Measurements from ENCODE around the gene HUNK. TPM values are rescaled to one million over a fixed set of nuclear protein-coding genes. Genes with fewer than 3 reads are reported as not detected.

Gene HUNK
- total RNA-seq, 3 donors from 2014 or later: 0.05 to 0.61 (median 0.05) TPM

DNA sequence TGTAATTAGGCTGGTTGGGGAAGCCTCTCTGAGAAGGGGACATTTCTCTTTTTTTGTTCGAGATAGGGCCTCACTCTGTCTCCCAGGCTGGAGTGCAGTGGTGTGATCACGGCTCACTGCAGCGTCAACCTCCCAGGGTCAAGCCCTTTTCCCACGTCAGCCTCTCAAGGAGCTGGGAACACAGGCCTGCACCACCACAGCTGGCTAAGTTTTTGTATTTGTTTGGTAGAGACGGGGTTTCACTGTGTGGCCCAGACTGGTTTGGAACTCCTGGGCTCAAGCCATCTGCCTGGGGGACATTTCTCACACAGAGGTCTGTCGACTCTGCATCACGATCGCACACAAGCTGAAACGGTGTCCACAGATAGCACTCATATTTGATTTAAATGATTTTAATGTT is 39.7 kb downstream of the HUNK start:
- H3K36me3 Mint-ChIP-seq (ENCODE audit: insufficient read depth): no peaks in the 10 kb centered on the region
- no peaks in the 10 kb centered on the region for H3K4me1 Mint-ChIP-seq (ENCODE audit: low read depth)
- H3K9me3 Mint-ChIP-seq: no peaks in the 10 kb centered on the region
- no peak for DNase-seq
- ATAC-seq: no peak
- H3K4me3 Mint-ChIP-seq: no peak overlapping the region
- H3K27me3 Mint-ChIP-seq (ENCODE audit: low read depth): peaks cover 34% of the 10 kb centered on the region

DNA sequence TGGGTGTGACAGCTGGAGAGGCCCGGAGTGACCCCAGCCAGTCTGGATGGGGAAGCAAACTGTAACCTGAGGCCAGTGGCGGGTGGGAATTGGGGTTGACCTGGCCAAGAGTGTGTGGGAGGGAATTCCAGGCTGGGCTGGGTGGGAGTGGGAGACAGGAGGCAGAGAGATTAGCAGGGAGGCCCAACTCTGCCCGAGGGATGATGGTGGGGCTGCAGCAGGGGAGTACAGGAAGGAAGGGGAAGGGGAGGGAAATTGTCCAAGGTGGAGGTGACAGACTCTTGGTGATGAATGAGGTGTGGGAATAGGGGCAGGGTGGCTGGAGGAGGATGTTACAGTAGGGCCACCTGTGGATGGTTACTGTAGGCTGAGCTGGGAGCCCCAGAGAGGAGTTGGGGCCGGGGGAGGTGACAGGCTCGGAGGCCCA is 40.4 kb downstream of the HUNK start:
- DNase-seq (no peak), ATAC-seq (no peak)
- no peaks in the 10 kb centered on the region for H3K4me1 Mint-ChIP-seq (ENCODE audit: low read depth)
- H3K27me3 Mint-ChIP-seq (ENCODE audit: low read depth): peaks cover 30% of the 10 kb centered on the region
- H3K36me3 Mint-ChIP-seq (ENCODE audit: insufficient read depth): no peaks in the 10 kb centered on the region
- H3K4me3 Mint-ChIP-seq: no peak overlapping the region
- no peaks in the 10 kb centered on the region for H3K9me3 Mint-ChIP-seq

DNA sequence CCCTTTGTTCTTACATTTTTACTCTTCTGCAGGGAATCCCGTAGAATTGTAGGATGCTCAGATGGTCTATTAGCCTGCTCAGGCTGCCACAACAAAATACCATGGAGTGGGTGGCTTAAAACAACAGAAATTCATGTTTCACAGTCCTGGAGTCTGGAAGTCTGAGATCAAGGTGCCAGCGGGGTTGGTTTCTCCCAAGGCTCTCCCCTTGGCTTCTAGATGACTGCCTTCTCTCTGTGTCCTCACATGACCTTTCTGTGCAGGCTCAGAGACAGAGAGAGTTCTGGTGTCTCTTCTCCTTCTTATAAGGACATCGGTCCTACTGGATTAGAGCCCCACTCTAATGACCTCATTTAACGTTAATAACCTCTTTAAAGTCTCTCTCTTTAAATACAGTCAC is 41.7 kb downstream of the HUNK start:
- no peaks in the 10 kb centered on the region for H3K4me1 Mint-ChIP-seq (ENCODE audit: low read depth)
- no peaks in the 10 kb centered on the region for H3K9me3 Mint-ChIP-seq
- ATAC-seq: no peak
- H3K36me3 Mint-ChIP-seq (ENCODE audit: insufficient read depth): no peaks in the 10 kb centered on the region
- DNase-seq: no peak
- peaks cover 19% of the 10 kb centered on the region for H3K27me3 Mint-ChIP-seq (ENCODE audit: low read depth)
- no peak overlapping the region for H3K4me3 Mint-ChIP-seq

DNA sequence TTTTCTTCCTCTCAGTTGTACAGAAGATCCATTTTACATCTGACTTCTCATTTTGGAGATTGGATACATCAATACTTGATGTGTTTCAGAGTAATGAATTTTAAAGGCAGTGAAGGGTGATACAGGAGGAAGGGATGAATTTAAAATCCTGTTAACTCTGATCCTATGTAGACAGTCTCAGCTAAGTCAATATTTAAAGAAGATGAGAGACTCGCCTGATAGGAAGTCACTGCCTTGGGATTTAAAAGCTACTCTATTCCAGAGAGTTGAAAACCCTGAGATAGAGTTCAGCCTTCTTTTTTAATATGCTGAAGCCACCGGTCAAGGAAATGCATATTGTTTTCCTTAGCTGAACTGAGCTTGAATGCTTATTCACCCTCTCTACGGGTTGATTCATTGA is 42.7 kb downstream of the HUNK start:
- no peaks in the 10 kb centered on the region for H3K4me1 Mint-ChIP-seq (ENCODE audit: low read depth)
- DNase-seq (no peak), ATAC-seq (no peak)
- H3K9me3 Mint-ChIP-seq: no peaks in the 10 kb centered on the region
- H3K4me3 Mint-ChIP-seq: no peak overlapping the region
- H3K36me3 Mint-ChIP-seq (ENCODE audit: insufficient read depth): no peaks in the 10 kb centered on the region
- H3K27me3 Mint-ChIP-seq (ENCODE audit: low read depth): peaks cover 14% of the 10 kb centered on the region

DNA sequence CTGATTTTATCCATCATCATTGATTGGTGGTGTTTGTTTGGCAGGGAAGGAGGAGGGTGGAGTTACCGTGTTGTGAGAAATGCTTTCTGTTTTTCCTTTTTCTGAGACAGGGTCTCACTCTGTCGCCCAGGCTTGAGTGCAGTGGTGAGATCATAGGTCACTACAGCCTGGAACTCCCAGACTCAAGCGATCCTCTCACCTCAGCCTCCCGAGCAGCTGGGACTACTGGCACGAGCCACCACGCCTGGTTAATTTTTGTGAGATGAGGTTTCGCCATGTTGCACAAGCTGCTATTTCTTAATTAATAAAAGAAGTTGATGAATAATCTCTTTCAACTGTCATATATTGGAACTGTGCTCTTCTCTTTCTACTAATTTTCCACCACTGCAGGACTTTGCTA is 44.3 kb downstream of the HUNK start:
- no peaks in the 10 kb centered on the region for H3K4me1 Mint-ChIP-seq (ENCODE audit: low read depth)
- H3K36me3 Mint-ChIP-seq (ENCODE audit: insufficient read depth): no peaks in the 10 kb centered on the region
- ATAC-seq (no peak), DNase-seq (no peak)
- H3K9me3 Mint-ChIP-seq: no peaks in the 10 kb centered on the region
- no peak overlapping the region for H3K4me3 Mint-ChIP-seq
- peaks cover 10% of the 10 kb centered on the region for H3K27me3 Mint-ChIP-seq (ENCODE audit: low read depth)

DNA sequence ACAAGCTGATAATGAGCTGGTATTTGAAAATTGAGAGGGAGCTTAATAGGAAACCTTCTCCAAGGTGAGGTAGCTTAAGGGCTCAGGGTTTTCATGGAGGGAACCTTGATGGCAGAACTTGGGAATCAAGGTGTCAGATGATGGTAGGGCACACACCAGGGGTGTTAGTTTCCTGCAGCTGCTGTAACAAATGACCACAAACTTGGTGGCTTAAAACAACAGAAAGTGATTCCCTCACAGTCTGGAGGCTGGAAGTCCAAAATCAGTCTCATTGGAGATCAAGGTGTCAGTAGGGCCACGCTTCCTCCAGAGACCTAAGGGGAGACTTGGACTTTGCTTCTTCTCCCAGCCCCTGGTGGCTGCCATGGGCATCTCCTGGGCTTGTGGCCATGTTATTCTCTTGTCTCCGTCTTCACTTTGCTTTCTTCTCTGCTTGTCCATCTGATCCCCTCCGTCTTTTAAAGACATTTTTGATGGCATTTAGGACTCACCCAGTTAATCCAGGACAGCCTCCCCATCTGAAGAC is 45.5 kb downstream of the HUNK start:
- no peaks in the 10 kb centered on the region for H3K4me1 Mint-ChIP-seq (ENCODE audit: low read depth)
- H3K9me3 Mint-ChIP-seq: no peaks in the 10 kb centered on the region
- no peak overlapping the region for H3K4me3 Mint-ChIP-seq
- H3K36me3 Mint-ChIP-seq (ENCODE audit: insufficient read depth): no peaks in the 10 kb centered on the region
- DNase-seq (no peak), ATAC-seq (no peak)
- H3K27me3 Mint-ChIP-seq (ENCODE audit: low read depth): peaks cover 3% of the 10 kb centered on the region

DNA sequence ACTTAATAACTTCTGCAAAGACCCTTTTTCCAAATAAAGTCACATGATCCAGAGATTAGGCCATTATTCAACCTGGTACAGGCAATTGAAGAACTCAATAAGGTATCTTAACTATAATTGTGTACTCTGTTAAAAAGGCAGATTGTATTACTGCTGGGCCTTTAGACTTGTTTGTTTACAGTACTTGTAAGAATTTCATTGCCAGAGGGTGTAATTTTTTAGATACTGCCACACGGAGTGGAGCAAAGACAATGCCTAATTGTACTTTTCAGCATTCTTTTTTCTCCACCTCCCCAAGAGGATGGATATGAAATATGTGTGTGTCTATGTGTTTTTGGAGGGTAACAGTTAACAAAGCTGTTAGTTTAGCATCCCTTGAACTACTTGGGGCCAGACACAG is 47.5 kb downstream of the HUNK start:
- no peaks in the 10 kb centered on the region for H3K36me3 Mint-ChIP-seq (ENCODE audit: insufficient read depth)
- H3K9me3 Mint-ChIP-seq: no peaks in the 10 kb centered on the region
- H3K4me3 Mint-ChIP-seq: no peak overlapping the region
- H3K27me3 Mint-ChIP-seq (ENCODE audit: low read depth): no peaks in the 10 kb centered on the region
- DNase-seq (no peak), ATAC-seq (no peak)
- H3K4me1 Mint-ChIP-seq (ENCODE audit: low read depth): no peaks in the 10 kb centered on the region

DNA sequence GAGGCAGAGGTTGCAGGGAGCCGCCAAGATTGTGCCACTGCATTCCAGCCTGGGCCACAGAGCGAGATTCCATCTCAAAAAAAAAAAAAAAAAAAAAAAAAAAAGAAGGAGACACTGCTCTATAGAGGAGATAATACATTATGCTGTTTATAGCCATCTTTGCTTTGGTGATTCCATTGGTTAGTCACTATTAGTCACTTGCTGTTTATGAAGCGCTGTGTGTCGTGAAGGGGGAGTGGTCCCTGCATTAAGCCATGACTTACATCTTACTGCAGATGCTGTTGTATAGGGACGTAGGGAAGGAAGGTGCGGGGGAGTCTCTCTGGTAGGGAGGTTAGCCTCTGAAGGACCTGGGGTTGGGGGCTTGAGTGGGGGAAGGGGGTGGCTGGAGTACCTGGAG is 48.3 kb downstream of the HUNK start:
- DNase-seq: no peak
- Mint-ChIP-seq H3K9me3 (no peaks in the 10 kb centered on the region), H3K27me3 (ENCODE audit: low read depth) (no peaks in the 10 kb centered on the region), H3K4me3 (no peak overlapping the region), H3K36me3 (ENCODE audit: insufficient read depth) (no peaks in the 10 kb centered on the region), H3K4me1 (ENCODE audit: low read depth) (no peaks in the 10 kb centered on the region)
- no peak for ATAC-seq

DNA sequence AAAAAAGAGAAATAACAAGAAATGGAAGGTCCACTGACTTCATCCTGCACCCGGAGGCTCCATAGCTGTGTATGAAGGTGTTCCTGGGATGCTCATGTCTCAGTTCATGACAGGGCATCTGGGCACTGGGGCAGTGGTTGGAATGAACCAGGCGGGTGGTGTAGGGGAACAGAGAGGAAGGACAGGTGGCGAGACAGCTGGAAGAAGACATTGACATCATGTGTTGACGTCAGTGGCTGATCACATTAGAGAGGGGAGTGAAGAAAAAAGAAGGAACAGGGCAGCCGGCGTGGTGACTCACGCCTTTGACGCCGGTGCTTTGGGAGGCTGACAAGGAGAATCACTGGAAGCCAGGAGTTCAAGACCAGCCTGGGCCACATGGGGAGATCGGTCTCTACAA is 50.1 kb downstream of the HUNK start:
- Mint-ChIP-seq H3K4me3 (no peak overlapping the region), H3K27me3 (ENCODE audit: low read depth) (no peaks in the 10 kb centered on the region), H3K9me3 (peaks cover 4% of the 10 kb centered on the region), H3K36me3 (ENCODE audit: insufficient read depth) (no peaks in the 10 kb centered on the region), H3K4me1 (ENCODE audit: low read depth) (no peaks in the 10 kb centered on the region)
- no peak for ATAC-seq
- no peak for DNase-seq

DNA sequence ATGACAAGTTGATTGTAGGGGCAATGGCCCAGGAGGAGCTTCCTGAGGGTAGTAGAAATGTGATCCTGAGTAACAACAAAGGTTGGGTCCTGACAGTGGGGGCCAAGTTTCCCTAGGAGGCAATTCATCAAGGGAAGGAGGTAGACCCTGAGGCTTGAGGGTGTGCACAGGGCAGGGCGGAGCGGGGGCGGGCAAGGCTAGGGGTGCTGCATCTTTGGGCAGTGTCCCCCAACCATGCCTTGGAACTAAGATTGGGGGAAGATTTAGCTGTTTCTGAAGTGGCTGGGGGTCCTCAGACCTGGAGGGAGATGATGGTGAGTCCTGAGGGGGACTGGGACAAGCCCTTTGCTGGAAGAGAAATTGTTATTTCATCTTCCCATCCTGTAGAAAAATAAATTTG is 50.9 kb downstream of the HUNK start:
- H3K9me3 Mint-ChIP-seq: peaks cover 4% of the 10 kb centered on the region
- DNase-seq: no peak
- no peak for ATAC-seq
- no peaks in the 10 kb centered on the region for H3K36me3 Mint-ChIP-seq (ENCODE audit: insufficient read depth)
- no peaks in the 10 kb centered on the region for H3K27me3 Mint-ChIP-seq (ENCODE audit: low read depth)
- no peak overlapping the region for H3K4me3 Mint-ChIP-seq
- H3K4me1 Mint-ChIP-seq (ENCODE audit: low read depth): no peaks in the 10 kb centered on the region

DNA sequence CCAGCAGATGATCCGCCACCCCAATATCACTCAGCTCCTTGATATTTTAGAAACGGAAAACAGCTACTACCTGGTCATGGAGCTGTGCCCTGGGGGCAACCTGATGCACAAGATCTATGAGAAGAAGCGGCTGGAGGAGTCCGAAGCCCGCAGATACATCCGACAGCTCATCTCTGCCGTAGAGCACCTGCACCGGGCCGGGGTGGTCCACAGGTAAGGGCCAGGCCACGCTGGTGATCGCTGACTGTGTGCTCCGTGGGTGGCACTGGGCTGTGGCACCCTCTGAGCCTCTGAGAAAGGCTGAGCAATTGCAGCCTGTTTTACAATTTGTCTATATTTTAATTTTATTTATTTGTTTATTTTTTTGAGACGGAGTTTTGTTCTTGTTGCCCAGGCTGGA is 51.7 kb downstream of the HUNK start:
- DNase-seq: no peak
- Mint-ChIP-seq H3K4me1 (ENCODE audit: low read depth) (no peaks in the 10 kb centered on the region), H3K9me3 (peaks cover 4% of the 10 kb centered on the region), H3K4me3 (no peak overlapping the region), H3K27me3 (ENCODE audit: low read depth) (no peaks in the 10 kb centered on the region), H3K36me3 (ENCODE audit: insufficient read depth) (no peaks in the 10 kb centered on the region)
- no peak for ATAC-seq

DNA sequence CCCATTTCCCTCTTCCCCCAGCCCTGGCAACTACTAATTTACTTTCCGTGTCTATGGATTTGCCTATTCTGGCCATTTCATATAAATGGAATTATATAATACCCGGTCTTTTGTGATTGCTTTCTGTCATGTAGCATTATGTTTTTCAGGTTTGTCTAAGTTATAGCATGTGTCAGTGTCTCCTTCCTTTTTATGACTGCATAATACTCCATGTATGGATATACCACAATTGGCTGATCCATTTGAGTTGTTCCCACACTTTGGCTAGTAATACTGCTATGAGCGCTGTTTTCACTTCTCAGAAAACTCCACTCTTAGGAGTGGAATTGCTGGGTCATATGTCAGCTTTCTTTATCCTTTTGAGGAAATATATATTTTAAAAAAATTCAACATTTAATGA is 53.7 kb downstream of the HUNK start:
- no peak for ATAC-seq
- no peaks in the 10 kb centered on the region for H3K36me3 Mint-ChIP-seq (ENCODE audit: insufficient read depth)
- no peak overlapping the region for H3K4me3 Mint-ChIP-seq
- no peaks in the 10 kb centered on the region for H3K4me1 Mint-ChIP-seq (ENCODE audit: low read depth)
- H3K27me3 Mint-ChIP-seq (ENCODE audit: low read depth): peaks cover 3% of the 10 kb centered on the region
- DNase-seq: no peak
- peaks cover 4% of the 10 kb centered on the region for H3K9me3 Mint-ChIP-seq

DNA sequence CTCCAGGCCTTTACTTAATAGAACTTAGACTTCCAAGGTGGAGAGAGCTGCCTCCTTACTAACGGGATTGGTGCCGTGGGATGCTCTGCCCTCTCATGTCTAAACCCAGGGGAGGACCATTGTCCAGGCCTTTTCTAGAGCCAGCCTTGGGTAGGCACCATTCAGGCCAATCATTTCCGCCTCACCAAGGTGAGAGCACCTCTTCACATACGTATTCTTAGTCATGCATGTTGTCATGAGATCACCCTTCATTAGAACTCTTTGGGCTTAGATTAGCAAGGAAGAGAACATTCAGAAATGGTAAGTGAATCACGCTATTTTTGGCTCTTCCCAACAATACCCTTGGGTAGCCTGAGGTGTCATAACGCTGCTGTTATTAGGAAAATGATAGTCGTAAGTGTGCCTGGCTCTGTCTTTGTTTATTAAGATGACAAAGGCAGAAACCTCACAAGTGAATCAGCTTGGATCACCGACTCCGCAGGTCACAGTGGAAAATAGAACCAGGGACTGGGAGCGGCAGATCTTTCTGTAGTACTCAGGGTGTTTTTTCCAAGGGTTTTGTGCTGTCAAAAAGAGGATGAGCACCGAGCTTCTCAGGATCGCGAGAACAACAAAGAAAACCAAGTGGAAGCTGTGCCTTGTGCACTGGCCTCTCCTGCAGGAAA is 55.0 kb downstream of the HUNK start:
- no peak overlapping the region for H3K4me3 Mint-ChIP-seq
- H3K4me1 Mint-ChIP-seq (ENCODE audit: low read depth): no peaks in the 10 kb centered on the region
- H3K9me3 Mint-ChIP-seq: peaks cover 4% of the 10 kb centered on the region
- H3K27me3 Mint-ChIP-seq (ENCODE audit: low read depth): peaks cover 14% of the 10 kb centered on the region
- no peaks in the 10 kb centered on the region for H3K36me3 Mint-ChIP-seq (ENCODE audit: insufficient read depth)
- ATAC-seq (no peak), DNase-seq (no peak)

DNA sequence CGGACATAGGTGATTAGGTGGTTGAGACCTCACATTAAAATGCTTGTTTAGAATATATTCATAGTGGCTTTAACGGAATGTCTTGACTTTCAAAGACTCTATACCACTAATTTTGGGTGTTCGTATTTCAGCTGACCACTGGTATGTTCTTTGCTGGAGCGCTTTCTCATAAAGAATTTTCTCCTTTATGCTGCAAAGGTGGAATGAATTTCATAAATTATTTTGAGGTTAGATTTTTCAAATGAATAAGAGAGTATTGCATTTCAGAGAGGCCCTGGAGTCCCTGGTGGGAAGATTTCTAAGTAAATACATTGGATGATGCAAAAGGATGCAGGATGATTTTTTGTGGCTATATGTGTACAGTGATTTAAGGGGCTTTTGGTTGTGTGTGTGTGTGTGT is 55.8 kb downstream of the HUNK start:
- H3K36me3 Mint-ChIP-seq (ENCODE audit: insufficient read depth): no peaks in the 10 kb centered on the region
- peaks cover 4% of the 10 kb centered on the region for H3K9me3 Mint-ChIP-seq
- DNase-seq: no peak
- no peak for ATAC-seq
- H3K4me1 Mint-ChIP-seq (ENCODE audit: low read depth): no peaks in the 10 kb centered on the region
- H3K27me3 Mint-ChIP-seq (ENCODE audit: low read depth): peaks cover 14% of the 10 kb centered on the region
- no peak overlapping the region for H3K4me3 Mint-ChIP-seq

DNA sequence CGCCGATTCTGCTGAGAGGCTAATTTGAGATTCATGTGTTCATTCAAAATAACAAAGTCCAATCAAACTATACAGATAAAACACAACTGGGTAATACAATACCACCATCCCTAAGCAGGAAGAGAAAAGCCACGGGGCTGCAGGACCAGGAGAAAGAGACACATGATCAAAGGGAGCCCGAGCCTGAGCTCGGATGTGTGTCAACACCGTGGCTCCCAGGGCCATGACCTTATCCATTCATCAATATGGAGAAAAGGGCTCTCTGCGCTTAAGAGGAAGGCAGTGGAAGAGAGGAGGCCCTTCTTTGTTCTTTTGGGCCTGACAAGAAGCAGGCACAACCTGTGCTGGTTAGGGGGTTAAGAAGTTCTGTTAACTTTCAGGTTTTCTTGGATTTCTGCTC is 56.7 kb downstream of the HUNK start:
- Mint-ChIP-seq H3K4me3 (no peak overlapping the region), H3K27me3 (ENCODE audit: low read depth) (peaks cover 14% of the 10 kb centered on the region)

More for the DNA sequence above, 56.7 kb downstream of the HUNK start:
- H3K9me3 Mint-ChIP-seq: peaks cover 4% of the 10 kb centered on the region
- H3K36me3 Mint-ChIP-seq (ENCODE audit: insufficient read depth): no peaks in the 10 kb centered on the region
- DNase-seq (no peak), ATAC-seq (no peak)
- no peaks in the 10 kb centered on the region for H3K4me1 Mint-ChIP-seq (ENCODE audit: low read depth)
